GM12878 (cell line): Measurements from ENCODE around the gene LRRC7. TPM values are rescaled to one million over a fixed set of nuclear protein-coding genes. Genes with fewer than 3 reads are reported as not detected.

ENCODE experiments used
- ATAC-seq: fragments of 200-7000 bp; cut with Tn5 transposase; 3 replicates; pipeline ENCODE4 v1.9.1; 2020; ENCODE audit warnings: mild to moderate bottlenecking, moderate library complexity
- BruUV-seq: library from RNA; stranded (reverse); fragments of 400-500 nt; replicated peaks from 2 replicates; lab custom pipeline; 2021; lab: Mats Ljungman, UMichigan
- CTCF ChIA-PET: fragments of 300-600 bp; sonication (Branson Sonifier 250); formaldehyde crosslinking; extraction: SDS; loops from one replicate; lab custom pipeline; 2021; ENCODE audit warnings: inconsistent platforms; lab: Yijun Ruan, JAX
- POLR2A ChIA-PET: fragments of 350-600 bp; formaldehyde crosslinking; extraction: SDS; loops from one replicate; lab custom pipeline; 2021; ENCODE audit warnings: inconsistent platforms; lab: Charles Lee
- RAD21 ChIA-PET: fragments of 300-600 bp; sonication (Branson Sonifier 250); formaldehyde crosslinking; loops from one replicate; lab custom pipeline; 2023; ENCODE audit warnings: antibody characterized with exemption; ENCODE audit not compliant: unreplicated experiment; lab: Charles Lee
- SMC1A ChIA-PET: fragments of 300-600 bp; sonication (Branson Sonifier 250); formaldehyde crosslinking; loops from one replicate; lab custom pipeline; 2023; ENCODE audit not compliant: unreplicated experiment, uncharacterized antibody; lab: Charles Lee
- DNase-seq: peaks from one replicate; pipeline ENCODE4 v3.0.0-alpha.2; 2011; ENCODE audit warnings: low read depth, low spot score
- FAIRE-seq: peaks from 3 replicates; lab custom pipeline; 2011; peaks lifted over from hg19 to GRCh38; lab: Jason Lieb, UNC
- H2AFZ ChIP-seq: 2 replicates; pipeline ENCODE4 v1.6.0; 2011; ENCODE audit warnings: low read depth, low read length, control low read depth; ENCODE audit not compliant: control insufficient read depth
- H3K27ac ChIP-seq: 2 replicates; pipeline ENCODE4 v1.5.1; 2011; ENCODE audit warnings: control low read depth; ENCODE audit not compliant: control insufficient read depth, insufficient read depth
- H3K27me3 ChIP-seq, 2 experiments: replicated peaks in 1 of 2; 2 replicates each; pipeline versions ENCODE4 v1.6.0 to v1.6.1; 2011; ENCODE audit warnings: low read length in 1 of 2; ENCODE audit not compliant: control insufficient read depth in 2 of 2, insufficient read depth in 2 of 2
- H3K36me3 ChIP-seq, 2 experiments: 2 replicates each; pipeline ENCODE4 v1.5.1; 2011; ENCODE audit warnings: low read length in 1 of 2; ENCODE audit not compliant: control insufficient read depth in 2 of 2, insufficient read depth in 2 of 2
- H3K4me1 ChIP-seq: 2 replicates; pipeline ENCODE4 v1.6.1; 2011; ENCODE audit warnings: mild to moderate bottlenecking, low read length, moderate library complexity, mixed read lengths; ENCODE audit not compliant: control insufficient read depth, insufficient read depth
- H3K4me2 ChIP-seq: 2 replicates; pipeline ENCODE4 v1.6.0; 2011; ENCODE audit warnings: control low read depth; ENCODE audit not compliant: control insufficient read depth, insufficient read depth
- H3K4me3 ChIP-seq: fragments of 200-600 bp; sonication (generic); 2 replicates; pipeline ENCODE4 v1.5.1; 2016
- H3K79me2 ChIP-seq: 2 replicates; pipeline ENCODE4 v1.6.0; 2011; ENCODE audit warnings: low read length; ENCODE audit not compliant: control insufficient read depth, insufficient read depth
- H3K9ac ChIP-seq: 2 replicates; pipeline ENCODE4 v1.8.0; 2011; ENCODE audit warnings: low read length, control low read depth, mixed read lengths; ENCODE audit not compliant: control insufficient read depth, insufficient read depth
- H3K9me3 ChIP-seq: replicated peaks from 3 replicates; pipeline ENCODE4 v1.5.1; 2011; ENCODE audit warnings: mild to moderate bottlenecking, low read length; ENCODE audit not compliant: control insufficient read depth, insufficient read depth
- H4K20me1 ChIP-seq: 2 replicates; pipeline ENCODE4 v1.6.0; 2011; ENCODE audit not compliant: control insufficient read depth, insufficient read depth
- BMI1 ChIP-seq: fragments of 450-650 bp; IDR thresholded peaks from 2 replicates; pipeline ENCODE4 v1.6.1; 2016; ENCODE audit warnings: mild to moderate bottlenecking, moderate library complexity, borderline replicate concordance
- CREM ChIP-seq: IDR thresholded peaks from 2 replicates; pipeline ENCODE4 v1.6.1; 2014; ENCODE audit warnings: antibody characterized with exemption, low read depth
- CTCF ChIP-seq, 3 experiments: IDR thresholded peaks in 2 of 3; conservative IDR thresholded peaks in 1 of 3; 2 replicates each; pipeline ENCODE4 v1.5.1; 2011; ENCODE audit warnings: low read depth in 3 of 3, low read length in 3 of 3, mild to moderate bottlenecking in 3 of 3, control low read depth in 2 of 3, moderate library complexity in 2 of 3, inconsistent platforms in 1 of 3, mixed read lengths in 1 of 3; ENCODE audit not compliant: control insufficient read depth in 2 of 3, insufficient read depth in 1 of 3; ENCODE audit errors: extremely low read depth in 1 of 3
- IKZF1 ChIP-seq: fragments of 450-650 bp; conservative IDR thresholded peaks from 2 replicates; pipeline ENCODE4 v1.6.1; 2017; ENCODE audit warnings: antibody characterized with exemption, mild to moderate bottlenecking
- NFYB ChIP-seq: IDR thresholded peaks from 2 replicates; pipeline ENCODE4 v1.6.1; 2011; ENCODE audit warnings: low read depth, mild to moderate bottlenecking, low read length, improper control_type of control experiment, moderate library complexity; ENCODE audit not compliant: insufficient read depth
- RB1 ChIP-seq: fragments of 450-650 bp; formaldehyde crosslinking; IDR thresholded peaks from 2 replicates; pipeline ENCODE4 v1.6.1; 2017; ENCODE audit warnings: mild to moderate bottlenecking, borderline replicate concordance
- SIX5 ChIP-seq: IDR thresholded peaks from 2 replicates; pipeline ENCODE4 v1.6.1; 2011; ENCODE audit warnings: mild to moderate bottlenecking, low read depth, low read length, moderate library complexity; ENCODE audit not compliant: severe bottlenecking
- SP1 ChIP-seq: IDR thresholded peaks from one replicate; pipeline ENCODE4 v1.6.1; 2011; ENCODE audit warnings: low read depth, low read length
- TCF12 ChIP-seq: IDR thresholded peaks from 2 replicates; pipeline ENCODE4 v1.6.1; 2011; ENCODE audit warnings: low read depth, mild to moderate bottlenecking, low read length
- ZNF687 ChIP-seq: fragments of 450-650 bp; IDR thresholded peaks from 2 replicates; pipeline ENCODE4 v1.6.1; 2017; ENCODE audit warnings: mild to moderate bottlenecking, moderate library complexity
- WGBS: methylation state at CpG from one replicate; pipeline ENCODE4 v1.1.6; 2016; ENCODE audit warnings: low lambda C conversion rate; ENCODE audit not compliant: insufficient replicate concordance, insufficient coverage; ENCODE audit errors: missing lambda C conversion rate; 5-methylcytosine and 5-hydroxymethylcytosine counted together
- in situ Hi-C: fragments of 300-500 bp; cut with MboI; formaldehyde crosslinking; loops from 9 replicates; pipeline ENCODE4 v1.14.3; 2018; ENCODE audit warnings: mixed read lengths
- intact Hi-C: fragments of 100-400 bp; cut with micrococcal nuclease; formaldehyde crosslinking; loops from one replicate; pipeline ENCODE4 v1.14.2; 2022; ENCODE audit not compliant: unreplicated experiment
- polyA plus RNA-seq, 11 experiments: library from polyadenylated mRNA; depleted of rRNA in 4 of 11; unstranded in 6 of 11; stranded (reverse) in 5 of 11; fragments of >200 nt; fragmentation: Nextera tagmentation in 4 of 11; fragmentation: Illumina TruSeq in 1 of 11; extraction: Ambion mirVana in 4 of 11; extraction: Trizol in 1 of 11; gene quantifications; 1 replicate in 1 of 11; 2 replicates in 10 of 11; pipeline versions ENCODE4 v1.2.1 to v1.2.3, GENCODE V29; 2011 to 2016; ENCODE audit warnings: inconsistent platforms in 2 of 11, missing spikeins in 2 of 11, low read depth in 1 of 11
- total RNA-seq, 4 experiments: library from RNA; depleted of rRNA in 3 of 4; stranded (reverse); fragments of >200 nt in 3 of 4; fragmentation: Illumina TruSeq in 1 of 4; extraction: Trizol in 1 of 4; gene quantifications; 2 replicates each; pipeline versions ENCODE4 v1.2.1 to v1.2.3, GENCODE V29; 2013 to 2021

LRRC7 gene
- total and polyA plus RNA-seq, 10 of the 15 experiments (the other 5 are each of a cell fraction or from before 2014, with no cell fraction given) = 0.05 to 1.4 (median 0.24) TPM; not detected in 5

- DNase-seq = no peak
- in situ Hi-C loops = no loop called here
- Histone ChIP-seq H3K79me2 (no peaks in the 10 kb centered on the region), H3K4me1 (no peaks in the 10 kb centered on the region), H2AFZ (no peak overlapping the region), H3K4me2 (no peak overlapping the region), H3K36me3 (no peaks in the 10 kb centered on the region), H3K27me3 (no peaks in the 10 kb centered on the region), H3K27ac (no peak overlapping the region), H3K4me3 (no peak overlapping the region), H3K9ac (no peak overlapping the region), H3K9me3 (no peaks in the 10 kb centered on the region), H4K20me1 (no peaks in the 10 kb centered on the region)
- TF ChIP-seq SIX5 (no peak), CTCF (IDR thresholded peaks at IDR 0.05 in 2 of 3, conservative IDR thresholded peaks at IDR 0.05 in 1 of 3; ENCODE audit: control insufficient read depth in 2 of 3, extremely low read depth in 1 of 3, insufficient read depth in 1 of 3, low read depth in 3 of 3, low read length in 3 of 3) (no peak), CREM (no peak), IKZF1 (no peak), NFYB (no peak)
- ChIA-PET SMC1A (no interaction called here), POLR2A (no interaction called here), CTCF (no interaction called here), RAD21 (no interaction called here)
- BruUV-seq = no TSS peak
- intact Hi-C loops = no loop called here
- no peak for ATAC-seq
- FAIRE-seq = no peak
- 0% methylated on average over 1 of the region's 1 CpG for WGBS
Measured at GRCh38 chr1:69534829-69535228, 32.9 kb upstream of the LRRC7 start.

GRCh38 chr1:69535490-69535889 lies 32.2 kb upstream of the LRRC7 start:
- Histone ChIP-seq H3K4me1 (no peaks in the 10 kb centered on the region), H3K79me2 (no peaks in the 10 kb centered on the region), H3K27me3 (no peaks in the 10 kb centered on the region), H3K4me3 (no peak overlapping the region), H3K36me3 (no peaks in the 10 kb centered on the region), H3K9me3 (no peaks in the 10 kb centered on the region), H3K4me2 (no peak overlapping the region), H3K27ac (no peak overlapping the region), H3K9ac (no peak overlapping the region), H2AFZ (no peak overlapping the region), H4K20me1 (no peaks in the 10 kb centered on the region)
- intact Hi-C loops = no loop called here
- POLR2A ChIA-PET = no interaction called here
- SMC1A ChIA-PET = no interaction called here
- ATAC-seq (no peak), FAIRE-seq (no peak), DNase-seq (no peak)
- BruUV-seq = no TSS peak
- in situ Hi-C loops = no loop called here
- 0% methylated on average over 3 of the region's 3 CpGs for WGBS
- RAD21 ChIA-PET = no interaction called here
- CTCF ChIA-PET = no interaction called here
- TF ChIP-seq ZNF687 (no peak), TCF12 (no peak), RB1 (no peak), BMI1 (no peak), SP1 (no peak)
